Astrocyte of the cerebellum (primary cell): ENCODE results near the gene NKTR.

Experiments used
- DNase-seq: peaks from one replicate; pipeline ENCODE4 v3.0.0-alpha.2; 2011; ENCODE audit warnings: low read depth
- H3K4me3 ChIP-seq: 2 replicates; pipeline ENCODE4 v1.5.1; 2011; ENCODE audit warnings: mild to moderate bottlenecking, low read depth, low read length, moderate library complexity
- CTCF ChIP-seq: IDR thresholded peaks from 2 replicates; pipeline ENCODE4 v1.5.1; 2012; ENCODE audit warnings: low read length, low read depth, moderate library complexity, mild to moderate bottlenecking; ENCODE audit errors: missing control alignments
- in situ Hi-C: cut with HindIII; loops from 2 replicates; pipeline ENCODE4 v1.10.0; 2017; ENCODE audit warnings: low sequenced_read_pairs

The NKTR gene

GRCh38 chr3:42653303-42653559, 52.7 kb downstream of the NKTR start:
- H3K4me3 ChIP-seq, result peak overlapping the region; percentile 79
- in situ Hi-C loops, result loop anchor here (5.0 kb wide), 1 partner anchor 39 kb away; no protein-coding TSS in a partner anchor
- no peak for DNase-seq
- TF ChIP-seq CTCF, result no peak

GRCh38 chr3:42653560-42654330, 53.3 kb downstream of the NKTR start, which contains the start of gene ZBTB47:
Gene ZBTB47 (plus strand): TSS chr3:42653697. CDS start chr3:42658356, 4,659 bp downstream.
- peak within 1 kb of the TSS; percentile 79 for H3K4me3 ChIP-seq
- in situ Hi-C loops, result loop anchor here (5.0 kb wide), 1 partner anchor 39 kb away; no protein-coding TSS in a partner anchor
- no peak for DNase-seq
- TF ChIP-seq CTCF, result no peak

- TF ChIP-seq CTCF, result peak; percentile 15
- in situ Hi-C loops, result loop anchor here (5.0 kb wide), 1 partner anchor 38 kb away; no protein-coding TSS in a partner anchor
- peak overlapping the region; percentile 79 for H3K4me3 ChIP-seq
- DNase-seq, result no peak
Observed at GRCh38 chr3:42654331-42655201, 54.1 kb downstream of the NKTR start.

- no peak for TF ChIP-seq CTCF
- in situ Hi-C loops, result no loop called here
- DNase-seq, result no peak
- peak overlapping the region; percentile 79 for H3K4me3 ChIP-seq
Observed at GRCh38 chr3:42655331-42655888, 54.9 kb downstream of the NKTR start.

DNA sequence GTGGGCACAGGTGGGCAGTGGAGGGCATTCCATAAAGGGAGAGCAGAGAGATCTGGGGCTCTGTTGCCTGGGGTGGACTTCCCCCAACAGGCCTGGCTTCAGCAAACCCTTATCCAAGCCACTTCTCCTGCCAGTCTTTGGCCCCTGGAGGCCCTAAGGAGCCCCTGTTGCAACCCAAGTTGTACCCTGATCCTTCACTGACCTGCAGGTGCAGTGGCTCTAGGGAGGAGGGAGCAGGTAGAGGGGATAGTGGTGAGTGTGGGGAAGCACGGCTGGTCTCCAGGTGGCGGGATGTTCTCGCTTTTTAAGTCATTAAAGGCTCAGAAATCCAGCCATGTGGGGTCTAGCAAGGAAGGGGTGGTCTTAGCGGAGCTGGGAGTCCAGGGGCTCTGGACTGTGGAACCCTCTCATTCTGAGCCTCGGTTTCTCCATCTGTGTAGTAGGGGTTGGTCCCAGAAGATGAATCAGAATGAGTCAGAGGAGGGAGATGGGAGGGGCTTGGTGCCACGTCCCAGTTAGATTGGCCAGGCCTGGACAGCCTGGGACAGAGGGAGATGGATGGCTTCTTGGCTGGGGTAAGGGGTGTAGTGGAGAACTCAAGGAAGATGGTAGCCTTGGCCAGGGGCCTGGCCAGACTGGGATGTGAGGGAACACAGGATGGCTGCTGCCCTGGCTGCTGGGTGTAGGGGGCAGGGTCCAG, 55.6 kb downstream of the NKTR start:
- DNase-seq, result no peak
- in situ Hi-C loops, result no loop called here
- no peak for TF ChIP-seq CTCF
- peak overlapping the region; percentile 79 for H3K4me3 ChIP-seq
